ENCODE measurements around the gene ITCH. TPM values are rescaled to one million over a fixed set of nuclear protein-coding genes. Genes with fewer than 3 reads are reported as not detected.
A peak's percentile ranks its signal among the peaks of the same experiment; 100 is the strongest.
"Not testable (repeated sequence)": the region's sequence is repeated elsewhere in the genome, so short reads cannot be mapped to it uniquely, and the experiment has no call there.

The ITCH gene
- total and polyA plus RNA-seq, 9 of the 15 experiments (the other 6 are each of a cell fraction or from before 2014, with no cell fraction given), result 7.5 to 53.0 (median 22.9) TPM

DNA sequence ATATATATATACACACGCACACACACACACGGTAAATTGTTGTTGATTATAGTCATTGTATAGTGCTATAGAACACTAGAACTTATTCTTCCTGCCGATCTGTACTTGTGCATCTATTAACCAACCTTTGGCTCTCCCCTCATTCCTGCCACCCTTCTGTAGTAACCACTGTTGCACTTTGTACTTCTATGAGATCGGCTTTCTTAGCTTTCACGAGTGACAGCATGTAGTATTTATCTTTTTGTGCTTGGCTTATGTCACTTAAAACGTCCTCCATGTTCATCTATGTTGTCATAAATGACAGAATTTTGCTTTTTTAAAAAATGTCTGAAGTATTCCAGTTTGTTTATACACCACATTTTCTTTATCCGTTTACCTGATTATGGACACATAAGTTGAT, 132.2 kb downstream of the ITCH start (continued):
- TF ChIP-seq ATF7 (IDR thresholded peaks at IDR 0.05) (no peak), NCOA1 (IDR thresholded peaks at IDR 0.05; ENCODE audit: low read depth) (no peak)
- TF ChIP-seq, protein P1, sequence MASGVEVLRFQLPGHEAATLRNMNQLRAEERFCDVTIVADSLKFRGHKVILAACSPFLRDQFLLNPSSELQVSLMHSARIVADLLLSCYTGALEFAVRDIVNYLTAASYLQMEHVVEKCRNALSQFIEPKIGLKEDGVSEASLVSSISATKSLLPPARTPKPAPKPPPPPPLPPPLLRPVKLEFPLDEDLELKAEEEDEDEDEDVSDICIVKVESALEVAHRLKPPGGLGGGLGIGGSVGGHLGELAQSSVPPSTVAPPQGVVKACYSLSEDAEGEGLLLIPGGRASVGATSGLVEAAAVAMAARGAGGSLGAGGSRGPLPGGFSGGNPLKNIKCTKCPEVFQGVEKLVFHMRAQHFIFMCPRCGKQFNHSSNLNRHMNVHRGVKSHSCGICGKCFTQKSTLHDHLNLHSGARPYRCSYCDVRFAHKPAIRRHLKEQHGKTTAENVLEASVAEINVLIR (CRISPR knock-in tag; IDR thresholded peaks at IDR 0.05), result no peak

DNA sequence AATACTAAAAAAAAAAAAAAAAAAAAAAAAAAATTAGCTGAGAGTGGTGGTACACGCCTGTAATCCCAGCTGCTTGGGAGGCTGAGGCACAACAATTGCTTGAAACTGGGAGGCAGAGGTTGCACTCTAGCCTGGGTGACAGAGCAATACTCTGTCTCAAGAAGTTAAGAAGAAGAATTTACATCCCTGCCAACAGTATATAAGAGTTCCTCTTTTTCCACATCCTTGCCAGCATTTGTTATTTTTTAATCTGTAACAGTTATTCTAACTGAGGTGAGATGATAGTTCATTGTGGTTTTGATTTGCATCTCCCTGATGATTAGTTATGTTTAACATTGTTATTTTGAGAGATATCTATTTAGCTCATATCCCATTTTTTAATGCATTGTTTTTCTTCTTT, 132.8 kb downstream of the ITCH start:
- no peak overlapping the region for H2AFZ ChIP-seq (ENCODE audit: low read depth, low read length)
- intact Hi-C loops (cut with micrococcal nuclease), result no loop called here
- no peak overlapping the region for H3K27ac ChIP-seq (ENCODE audit: extremely low read depth, low read depth, low read length)
- POLR2A ChIA-PET, result no interaction called here
- CTCF ChIA-PET (ENCODE audit: low intra/inter-chr PET ratio), result no interaction called here
- no TSS peak for BruUV-seq (replicated peaks)
- WGBS (ENCODE audit: insufficient coverage, low coverage, missing lambda C conversion rate), result no CpG with 5 or more reads among the region's 1 CpG
- peaks cover 56% of the 10 kb centered on the region for H3K36me3 ChIP-seq (ENCODE audit: control insufficient read depth, insufficient read depth, low read length)
- DNase-seq (ENCODE audit: extremely low read depth in 1 of 4, low spot score in 3 of 4) (no peak), ATAC-seq (no peak), FAIRE-seq (no peak)
- H3K27me3 ChIP-seq (ENCODE audit: control insufficient read depth in 2 of 2, insufficient read depth in 2 of 2, low read length in 2 of 2), result no peaks in the 10 kb centered on the region
- no peak for TF ChIP-seq E2F3 (CRISPR knock-in tag; IDR thresholded peaks at IDR 0.05)
- TF ChIP-seq, protein P2, sequence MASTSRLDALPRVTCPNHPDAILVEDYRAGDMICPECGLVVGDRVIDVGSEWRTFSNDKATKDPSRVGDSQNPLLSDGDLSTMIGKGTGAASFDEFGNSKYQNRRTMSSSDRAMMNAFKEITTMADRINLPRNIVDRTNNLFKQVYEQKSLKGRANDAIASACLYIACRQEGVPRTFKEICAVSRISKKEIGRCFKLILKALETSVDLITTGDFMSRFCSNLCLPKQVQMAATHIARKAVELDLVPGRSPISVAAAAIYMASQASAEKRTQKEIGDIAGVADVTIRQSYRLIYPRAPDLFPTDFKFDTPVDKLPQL (IDR thresholded peaks at IDR 0.05; ENCODE audit: extremely low read depth, insufficient read length), result no peak
- TF ChIP-seq SPI1 (IDR thresholded peaks at IDR 0.05; ENCODE audit: borderline replicate concordance, low read depth, low read length), result peak; percentile 43; the same call in 1 of the 2 replicates
- TF ChIP-seq SIX5 (IDR thresholded peaks at IDR 0.05; ENCODE audit: borderline replicate concordance in 1 of 2, insufficient read depth in 1 of 2, low read depth in 1 of 2, low read length in 2 of 2), result no peak
- TF ChIP-seq, protein P3, sequence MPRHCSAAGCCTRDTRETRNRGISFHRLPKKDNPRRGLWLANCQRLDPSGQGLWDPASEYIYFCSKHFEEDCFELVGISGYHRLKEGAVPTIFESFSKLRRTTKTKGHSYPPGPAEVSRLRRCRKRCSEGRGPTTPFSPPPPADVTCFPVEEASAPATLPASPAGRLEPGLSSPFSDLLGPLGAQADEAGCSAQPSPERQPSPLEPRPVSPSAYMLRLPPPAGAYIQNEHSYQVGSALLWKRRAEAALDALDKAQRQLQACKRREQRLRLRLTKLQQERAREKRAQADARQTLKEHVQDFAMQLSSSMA (CRISPR knock-in tag; IDR thresholded peaks at IDR 0.05), result no peak
- H3K4me2 ChIP-seq (ENCODE audit: insufficient read depth, low read length), result no peak overlapping the region
- no peaks in the 10 kb centered on the region for H3K4me1 ChIP-seq (replicated peaks in 1 of 2; ENCODE audit: control insufficient read depth in 2 of 2, insufficient read depth in 2 of 2, low read length in 2 of 2)
- in situ Hi-C loops (cut with MboI), result no loop called here
- no peaks in the 10 kb centered on the region for H3K9me1 ChIP-seq (ENCODE audit: control insufficient read depth, insufficient read depth, low read length)
- no peak overlapping the region for H3K9ac ChIP-seq (ENCODE audit: insufficient read depth in 1 of 2, low read depth in 2 of 2, low read length in 2 of 2)
- no peaks in the 10 kb centered on the region for H4K20me1 ChIP-seq (replicated peaks; ENCODE audit: control insufficient read depth, insufficient read depth, low read length)
- H3K9me3 ChIP-seq (replicated peaks; ENCODE audit: control insufficient read depth, insufficient read depth, low read depth, low read length), result no peaks in the 10 kb centered on the region
- H3K79me2 ChIP-seq (ENCODE audit: control insufficient read depth, insufficient read depth, low read length), result 0 out of 3 replicates have a peak, but pooled peaks cover 7% of the 10 kb centered on the region
- no peak overlapping the region for H3K4me3 ChIP-seq

DNA sequence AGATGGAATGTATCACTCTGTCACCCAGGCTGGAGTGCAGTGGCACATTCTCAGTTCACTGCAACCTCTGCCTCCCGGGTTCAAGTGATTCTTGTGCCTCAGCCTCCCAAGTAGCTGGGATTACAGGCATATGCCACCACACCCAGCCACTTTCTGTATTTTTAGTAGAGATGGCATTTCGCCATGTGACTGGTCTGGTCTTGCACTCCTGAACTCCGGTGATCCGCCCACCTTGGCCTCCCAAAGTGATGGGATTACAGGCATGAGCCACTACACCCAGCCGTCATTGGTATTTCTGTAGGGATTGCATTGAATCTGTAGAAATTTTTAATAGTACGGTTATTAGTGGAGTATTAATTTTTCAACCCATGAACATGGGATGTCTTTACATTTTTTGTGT, 134.5 kb downstream of the ITCH start:
- H3K4me3 ChIP-seq; H3K79me2 ChIP-seq (ENCODE audit: control insufficient read depth, insufficient read depth, low read length); POLR2A ChIA-PET; H3K27me3 ChIP-seq (ENCODE audit: control insufficient read depth in 2 of 2, insufficient read depth in 2 of 2, low read length in 2 of 2); CTCF ChIA-PET (ENCODE audit: low intra/inter-chr PET ratio); BruUV-seq (replicated peaks); H3K9ac ChIP-seq (ENCODE audit: insufficient read depth in 1 of 2, low read depth in 2 of 2, low read length in 2 of 2); FAIRE-seq; H3K4me2 ChIP-seq (ENCODE audit: insufficient read depth, low read length); in situ Hi-C loops (cut with MboI); intact Hi-C loops (cut with micrococcal nuclease); H3K9me3 ChIP-seq (replicated peaks; ENCODE audit: control insufficient read depth, insufficient read depth, low read depth, low read length); H2AFZ ChIP-seq (ENCODE audit: low read depth, low read length); H3K27ac ChIP-seq (ENCODE audit: extremely low read depth, low read depth, low read length); ATAC-seq; H4K20me1 ChIP-seq (replicated peaks; ENCODE audit: control insufficient read depth, insufficient read depth, low read length); H3K4me1 ChIP-seq (replicated peaks in 1 of 2; ENCODE audit: control insufficient read depth in 2 of 2, insufficient read depth in 2 of 2, low read length in 2 of 2); DNase-seq (ENCODE audit: extremely low read depth in 1 of 4, low spot score in 3 of 4); H3K9me1 ChIP-seq (ENCODE audit: control insufficient read depth, insufficient read depth, low read length): not testable (repeated sequence)
- 99% methylated on average over 6 of the region's 6 CpGs for WGBS (ENCODE audit: insufficient coverage, low coverage, missing lambda C conversion rate)
- peaks cover 45% of the 10 kb centered on the region for H3K36me3 ChIP-seq (ENCODE audit: control insufficient read depth, insufficient read depth, low read length)
